ENCODE measurements around the gene ALOX5AP.

- TF ChIP-seq CTCF (IDR thresholded peaks at IDR 0.05) (peak; percentile 91 to 97 (median 96)), POLR2AphosphoS5 (IDR thresholded peaks at IDR 0.05) (peak; percentile 50 to 53)
Measured at GRCh38 chr13:30802953-30803478, 67.7 kb downstream of the ALOX5AP start.

Data from upper lobe of left lung (tissue), 4 donors.